GM19193 (cell line): Measurements from ENCODE around the gene PTPRG.

Experiments used
- POLR2A ChIP-seq: IDR thresholded peaks from 4 replicates; pipeline ENCODE4 v1.6.1; 2011; ENCODE audit not compliant: insufficient read depth, insufficient read length; ENCODE audit errors: extremely low read depth

The PTPRG gene

GRCh38 chr3:62159709-62160092 is 598.3 kb downstream of the PTPRG start:
- TF ChIP-seq POLR2A, result no peak

GRCh38 chr3:62161371-62161770 is 600.0 kb downstream of the PTPRG start:
- TF ChIP-seq POLR2A, result no peak

GRCh38 chr3:62164196-62164595 is 602.8 kb downstream of the PTPRG start:
- no peak for TF ChIP-seq POLR2A

- TF ChIP-seq POLR2A, result no peak
Measured at GRCh38 chr3:62164746-62165145, 603.4 kb downstream of the PTPRG start.

GRCh38 chr3:62167566-62168262 is 606.3 kb downstream of the PTPRG start:
- no peak for TF ChIP-seq POLR2A

GRCh38 chr3:62168356-62168755 is 607.0 kb downstream of the PTPRG start:
- TF ChIP-seq POLR2A, result no peak

GRCh38 chr3:62169906-62170660 is 608.7 kb downstream of the PTPRG start:
- no peak for TF ChIP-seq POLR2A

GRCh38 chr3:62171789-62172188 is 610.4 kb downstream of the PTPRG start:
- TF ChIP-seq POLR2A, result no peak

GRCh38 chr3:62172199-62172598 is 610.8 kb downstream of the PTPRG start:
- TF ChIP-seq POLR2A, result no peak

- TF ChIP-seq POLR2A, result no peak
Measured at GRCh38 chr3:62173939-62174515, 612.7 kb downstream of the PTPRG start.

- no peak for TF ChIP-seq POLR2A
Measured at GRCh38 chr3:62175161-62175560, 613.8 kb downstream of the PTPRG start.

GRCh38 chr3:62178032-62178431 is 616.7 kb downstream of the PTPRG start:
- TF ChIP-seq POLR2A, result no peak

GRCh38 chr3:62178739-62179600 is 617.6 kb downstream of the PTPRG start:
- TF ChIP-seq POLR2A, result no peak

GRCh38 chr3:62180514-62180913 is 619.1 kb downstream of the PTPRG start:
- TF ChIP-seq POLR2A, result no peak

- TF ChIP-seq POLR2A, result no peak
Measured at GRCh38 chr3:62183087-62183486, 621.7 kb downstream of the PTPRG start.
